CD14-positive monocyte (primary cell): ENCODE results near the gene CA10. TPM values are rescaled to one million over a fixed set of nuclear protein-coding genes. Genes with fewer than 3 reads are reported as not detected.

Experiments
- DNase-seq, 3 donors: peaks; one replicate each; pipeline ENCODE4 v3.0.0-alpha.2; 2011 to 2022
- H2AFZ ChIP-seq: 2 replicates; pipeline ENCODE4 v1.6.0; 2012; ENCODE audit warnings: mild to moderate bottlenecking, low read depth, low read length, inconsistent platforms; ENCODE audit not compliant: insufficient read depth, poor library complexity, severe bottlenecking
- H3K27ac ChIP-seq, 2 donors: 1 replicate in 1 of 2; 2 replicates in 1 of 2; pipeline ENCODE4 v1.5.1; 2012 to 2013; ENCODE audit warnings: low read length in 2 of 2, control low read depth in 1 of 2, inconsistent platforms in 1 of 2, low read depth in 1 of 2, mild to moderate bottlenecking in 1 of 2
- H3K27me3 ChIP-seq, 2 donors: one replicate each; pipeline versions ENCODE4 v1.6.0 to v1.6.1; 2011 to 2013; ENCODE audit warnings: low read length in 2 of 2; ENCODE audit not compliant: control insufficient read depth in 2 of 2, insufficient read depth in 2 of 2
- H3K36me3 ChIP-seq, 2 donors: replicated peaks in 1 of 2; 1 replicate in 1 of 2; 2 replicates in 1 of 2; pipeline versions ENCODE4 v1.5.1 to v1.6.1; 2012 to 2013; ENCODE audit warnings: low read length in 2 of 2, control low read depth in 1 of 2, inconsistent platforms in 1 of 2, mild to moderate bottlenecking in 1 of 2; ENCODE audit not compliant: insufficient read depth in 2 of 2, control insufficient read depth in 1 of 2
- H3K4me1 ChIP-seq, 2 donors: 1 replicate in 1 of 2; 2 replicates in 1 of 2; pipeline versions ENCODE4 v1.5.1 to v1.6.1; 2012 to 2013; ENCODE audit warnings: low read length in 2 of 2, control low read depth in 1 of 2, inconsistent platforms in 1 of 2, mild to moderate bottlenecking in 1 of 2, moderate library complexity in 1 of 2; ENCODE audit not compliant: insufficient read depth in 2 of 2, control insufficient read depth in 1 of 2
- H3K4me2 ChIP-seq: replicated peaks from 2 replicates; pipeline ENCODE3; 2012; ENCODE audit warnings: low read length, moderate library complexity, mild to moderate bottlenecking; ENCODE audit not compliant: poor library complexity, severe bottlenecking; ENCODE audit errors: extremely low read depth
- H3K4me3 ChIP-seq, 3 experiments: fragments of 200-600 bp in 1 of 3; sonication (generic) in 1 of 3; replicated peaks in 1 of 3; 1 replicate in 2 of 3; 2 replicates in 1 of 3; pipeline ENCODE4 v1.5.1; 2011 to 2013; ENCODE audit warnings: low read length in 3 of 3, mild to moderate bottlenecking in 3 of 3, control low read depth in 2 of 3, low read depth in 2 of 3, inconsistent platforms in 1 of 3, moderate library complexity in 1 of 3
- H3K79me2 ChIP-seq: 2 replicates; pipeline ENCODE4 v1.6.0; 2012; ENCODE audit warnings: mild to moderate bottlenecking, control low read depth, inconsistent platforms, low read length, moderate library complexity; ENCODE audit not compliant: insufficient read depth
- H3K9ac ChIP-seq: 2 replicates; pipeline ENCODE4 v1.6.0; 2017; ENCODE audit warnings: low read length, mild to moderate bottlenecking; ENCODE audit not compliant: insufficient read depth, poor library complexity, severe bottlenecking
- H3K9me3 ChIP-seq, 2 donors: replicated peaks in 1 of 2; 1 replicate in 1 of 2; 2 replicates in 1 of 2; pipeline versions ENCODE4 v1.5.1 to v1.6.1; 2012 to 2013; ENCODE audit warnings: low read length in 2 of 2, control low read depth in 1 of 2; ENCODE audit not compliant: control insufficient read depth in 1 of 2, insufficient read depth in 1 of 2
- H4K20me1 ChIP-seq: 2 replicates; pipeline ENCODE4 v1.6.0; 2012; ENCODE audit warnings: mild to moderate bottlenecking, low read length, control low read depth, moderate library complexity; ENCODE audit not compliant: insufficient read depth
- H3K27ac Mint-ChIP-seq, 7 donors: one replicate each; pipeline ENCODE4 v1.8.0; 2020; ENCODE audit warnings: mild to moderate bottlenecking in 7 of 7, mixed read lengths in 7 of 7, moderate library complexity in 6 of 7, inconsistent platforms in 2 of 7
- H3K27me3 Mint-ChIP-seq, 3 donors: one replicate each; pipeline ENCODE4 v1.8.0; 2021 to 2022; ENCODE audit warnings: low read depth in 3 of 3, mild to moderate bottlenecking in 3 of 3, mixed read lengths in 3 of 3, moderate library complexity in 3 of 3, inconsistent platforms in 1 of 3
- H3K36me3 Mint-ChIP-seq, 2 donors: one replicate each; pipeline ENCODE4 v1.8.0; 2020; ENCODE audit warnings: mixed read lengths in 2 of 2, inconsistent platforms in 1 of 2, mild to moderate bottlenecking in 1 of 2
- H3K4me1 Mint-ChIP-seq: one replicate; pipeline ENCODE4 v1.8.0; 2020; ENCODE audit warnings: mild to moderate bottlenecking, mixed read lengths
- H3K4me3 Mint-ChIP-seq, 2 donors: one replicate each; pipeline ENCODE4 v1.8.0; 2020; ENCODE audit warnings: mild to moderate bottlenecking in 2 of 2, mixed read lengths in 2 of 2, moderate library complexity in 1 of 2
- H3K9me3 Mint-ChIP-seq, 7 donors: one replicate each; pipeline ENCODE4 v1.8.0; 2020 to 2022; ENCODE audit warnings: mixed read lengths in 7 of 7, mild to moderate bottlenecking in 6 of 7, moderate library complexity in 6 of 7, inconsistent platforms in 2 of 7
- WGBS: methylation state at CpG from one replicate; pipeline ENCODE4 v1.1.5; 2013; ENCODE audit warnings: missing lambda C conversion rate; ENCODE audit not compliant: insufficient coverage; 5-methylcytosine and 5-hydroxymethylcytosine counted together
- intact Hi-C, 2 donors: fragments of 100-400 bp; cut with micrococcal nuclease; formaldehyde crosslinking; loops; one replicate each; pipeline versions ENCODE4 v1.15.0 to v1.15.1; 2023
- polyA plus RNA-seq, 3 donors: library from polyadenylated mRNA; depleted of rRNA in 1 of 3; unstranded in 2 of 3; stranded (reverse) in 1 of 3; fragments of 300-500 nt in 2 of 3; fragments of >200 nt in 1 of 3; fragmentation: Illumina TruSeq in 2 of 3; gene quantifications; 1 replicate in 2 of 3; 2 replicates in 1 of 3; pipeline ENCODE4 v1.2.3, GENCODE V29; 2012 to 2021
- TF ChIP-seq, protein P1 (sequence below): fragments of 200-600 bp; IDR thresholded peaks from one replicate; pipeline ENCODE4 v1.8.0; 2022; ENCODE audit warnings: antibody characterized with exemption, mild to moderate bottlenecking

The CA10 gene
- polyA plus RNA-seq, 3 donors: not detected

DNA sequence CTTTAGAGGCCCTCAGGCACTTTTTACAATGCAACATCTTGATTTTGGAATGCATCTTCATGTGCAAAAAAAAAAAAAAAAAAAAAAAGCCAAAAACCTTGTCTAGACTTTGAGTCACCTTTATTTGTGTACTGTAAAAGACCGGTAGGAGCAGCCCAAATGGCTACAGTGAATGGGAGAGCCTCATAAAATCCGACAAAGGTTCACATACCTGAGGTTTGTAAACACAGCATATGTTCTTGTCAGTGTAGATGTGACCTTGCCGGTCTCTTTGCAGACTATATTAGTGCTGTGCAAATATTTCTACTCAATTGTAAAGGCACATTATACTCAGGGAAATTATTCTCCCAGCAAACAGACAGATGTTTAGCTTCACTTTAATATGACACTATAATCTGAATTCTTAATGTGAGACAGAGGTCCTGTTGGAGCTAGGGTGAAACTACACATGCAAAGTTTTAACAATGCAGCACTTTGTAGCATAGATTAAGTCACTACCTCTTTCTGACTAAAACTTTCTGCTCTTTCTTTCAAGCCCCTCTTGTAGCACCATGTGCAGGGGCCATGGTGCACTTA lies 211.3 kb downstream of the CA10 start:
- no peak overlapping the region for H3K27ac Mint-ChIP-seq
- no peak overlapping the region for H2AFZ ChIP-seq
- H3K27ac ChIP-seq: no peak overlapping the region
- no peak overlapping the region for H3K4me3 Mint-ChIP-seq
- H4K20me1 ChIP-seq: no peaks in the 10 kb centered on the region
- H3K36me3 Mint-ChIP-seq: no peaks in the 10 kb centered on the region
- H3K27me3 Mint-ChIP-seq: peaks cover 0 to 2% (median 1%) of the 10 kb centered on the region in 3 donors
- TF ChIP-seq, protein P1, sequence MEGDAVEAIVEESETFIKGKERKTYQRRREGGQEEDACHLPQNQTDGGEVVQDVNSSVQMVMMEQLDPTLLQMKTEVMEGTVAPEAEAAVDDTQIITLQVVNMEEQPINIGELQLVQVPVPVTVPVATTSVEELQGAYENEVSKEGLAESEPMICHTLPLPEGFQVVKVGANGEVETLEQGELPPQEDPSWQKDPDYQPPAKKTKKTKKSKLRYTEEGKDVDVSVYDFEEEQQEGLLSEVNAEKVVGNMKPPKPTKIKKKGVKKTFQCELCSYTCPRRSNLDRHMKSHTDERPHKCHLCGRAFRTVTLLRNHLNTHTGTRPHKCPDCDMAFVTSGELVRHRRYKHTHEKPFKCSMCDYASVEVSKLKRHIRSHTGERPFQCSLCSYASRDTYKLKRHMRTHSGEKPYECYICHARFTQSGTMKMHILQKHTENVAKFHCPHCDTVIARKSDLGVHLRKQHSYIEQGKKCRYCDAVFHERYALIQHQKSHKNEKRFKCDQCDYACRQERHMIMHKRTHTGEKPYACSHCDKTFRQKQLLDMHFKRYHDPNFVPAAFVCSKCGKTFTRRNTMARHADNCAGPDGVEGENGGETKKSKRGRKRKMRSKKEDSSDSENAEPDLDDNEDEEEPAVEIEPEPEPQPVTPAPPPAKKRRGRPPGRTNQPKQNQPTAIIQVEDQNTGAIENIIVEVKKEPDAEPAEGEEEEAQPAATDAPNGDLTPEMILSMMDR: no peak
- H3K4me3 ChIP-seq: no peak overlapping the region
- no peaks in the 10 kb centered on the region for H3K79me2 ChIP-seq
- 100% methylated on average over 1 of the region's 3 CpGs for WGBS
- DNase-seq: no peak
- no peak overlapping the region for H3K4me2 ChIP-seq
- H3K9me3 ChIP-seq: no peaks in the 10 kb centered on the region
- H3K27me3 ChIP-seq: no peaks in the 10 kb centered on the region
- peaks cover 0 to 5% (median 3%) of the 10 kb centered on the region in 7 donors for H3K9me3 Mint-ChIP-seq
- no peak overlapping the region for H3K9ac ChIP-seq
- intact Hi-C loops: no loop called here
- H3K4me1 ChIP-seq: no peaks in the 10 kb centered on the region
- H3K4me1 Mint-ChIP-seq: no peaks in the 10 kb centered on the region
- no peaks in the 10 kb centered on the region for H3K36me3 ChIP-seq

DNA sequence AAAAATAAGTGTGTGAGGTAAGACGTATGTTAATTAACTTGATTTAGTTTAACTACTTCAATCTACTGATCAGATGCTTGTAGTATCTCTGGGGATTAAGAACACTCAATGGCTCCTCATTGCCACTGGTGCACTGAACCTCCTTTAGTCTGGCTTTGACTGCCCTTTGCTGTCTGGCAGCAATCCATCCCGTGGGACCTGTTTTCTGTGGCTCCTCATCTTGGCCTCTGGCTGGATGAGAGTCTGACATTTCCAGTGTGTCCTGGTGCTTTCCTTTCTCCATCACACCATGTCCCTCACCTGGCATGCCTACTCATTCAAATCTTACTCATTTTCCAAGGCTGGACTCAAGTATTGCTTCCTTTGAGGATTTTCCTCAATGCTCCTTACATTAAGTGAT lies 212.2 kb downstream of the CA10 start:
- H3K4me1 Mint-ChIP-seq: no peaks in the 10 kb centered on the region
- no peak for DNase-seq
- peaks cover 0 to 2% (median 1%) of the 10 kb centered on the region in 3 donors for H3K27me3 Mint-ChIP-seq
- Histone ChIP-seq H3K79me2 (no peaks in the 10 kb centered on the region), H3K9me3 (no peaks in the 10 kb centered on the region), H3K9ac (no peak overlapping the region), H4K20me1 (no peaks in the 10 kb centered on the region), H3K27ac (no peak overlapping the region), H3K4me3 (no peak overlapping the region), H2AFZ (no peak overlapping the region), H3K36me3 (no peaks in the 10 kb centered on the region), H3K4me2 (no peak overlapping the region), H3K4me1 (no peaks in the 10 kb centered on the region), H3K27me3 (no peaks in the 10 kb centered on the region)
- TF ChIP-seq, protein P1: no peak
- H3K27ac Mint-ChIP-seq: no peak overlapping the region
- no peaks in the 10 kb centered on the region for H3K36me3 Mint-ChIP-seq
- intact Hi-C loops: no loop called here
- H3K9me3 Mint-ChIP-seq: peaks cover 0 to 5% (median 3%) of the 10 kb centered on the region in 7 donors
- no peak overlapping the region for H3K4me3 Mint-ChIP-seq
- WGBS: 60% methylated on average over 1 of the region's 2 CpGs
